NCI-H69 (cell line): Measurements from ENCODE around the gene BCL2L12.

Experiments used
- DNase-seq: peaks from one replicate; lab custom pipeline; 2025; lab: John Stamatoyannopoulos, UW

BCL2L12 gene

DNA sequence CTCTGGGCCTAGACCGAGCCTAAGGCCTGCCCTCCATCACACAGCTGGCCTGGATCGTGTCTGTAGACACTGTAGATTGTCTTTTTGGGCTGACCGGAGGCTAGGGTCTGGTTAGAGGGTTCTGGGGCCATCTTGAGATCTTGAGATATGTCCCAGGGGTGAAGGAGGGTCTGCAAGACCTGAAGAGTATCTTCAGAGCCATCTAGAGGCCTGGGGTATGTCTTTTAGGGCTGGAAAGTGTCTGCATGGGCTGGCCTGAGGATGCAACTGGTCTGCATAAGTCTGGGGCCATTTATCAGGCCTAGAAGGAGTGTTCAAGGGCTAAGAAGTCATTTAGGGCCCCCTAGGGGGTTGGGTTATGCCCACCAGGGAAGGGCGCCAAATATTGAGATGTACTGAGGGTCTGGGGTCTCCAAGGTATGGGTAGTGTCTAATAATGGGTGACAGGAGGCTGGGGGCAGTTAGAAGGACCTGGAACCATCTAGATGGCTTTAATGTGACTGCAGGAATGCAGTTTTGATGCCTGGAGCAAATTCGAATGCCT, 23.2 kb upstream of the BCL2L12 start:
- DNase-seq: peak; percentile 35

DNA sequence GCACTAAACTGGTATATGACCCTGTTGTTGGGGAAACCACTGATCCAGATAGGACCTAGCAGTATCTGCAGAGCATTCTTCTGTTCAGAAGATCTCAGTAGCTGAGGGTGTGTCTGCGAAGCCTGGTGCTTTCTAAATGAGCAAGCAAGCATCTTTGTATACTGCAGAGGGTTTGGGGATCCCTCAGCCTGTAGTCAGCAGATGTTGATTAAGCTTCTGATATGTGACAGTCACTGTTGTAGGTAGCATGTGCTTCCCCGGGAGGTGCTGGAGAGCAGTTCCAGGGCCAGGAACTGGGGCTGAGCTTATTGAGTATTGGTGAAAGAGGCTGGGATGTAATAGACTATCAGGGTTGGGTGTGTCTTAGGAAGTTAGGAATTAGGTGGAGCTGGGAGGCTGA, 22.3 kb upstream of the BCL2L12 start:
- no peak for DNase-seq

DNA sequence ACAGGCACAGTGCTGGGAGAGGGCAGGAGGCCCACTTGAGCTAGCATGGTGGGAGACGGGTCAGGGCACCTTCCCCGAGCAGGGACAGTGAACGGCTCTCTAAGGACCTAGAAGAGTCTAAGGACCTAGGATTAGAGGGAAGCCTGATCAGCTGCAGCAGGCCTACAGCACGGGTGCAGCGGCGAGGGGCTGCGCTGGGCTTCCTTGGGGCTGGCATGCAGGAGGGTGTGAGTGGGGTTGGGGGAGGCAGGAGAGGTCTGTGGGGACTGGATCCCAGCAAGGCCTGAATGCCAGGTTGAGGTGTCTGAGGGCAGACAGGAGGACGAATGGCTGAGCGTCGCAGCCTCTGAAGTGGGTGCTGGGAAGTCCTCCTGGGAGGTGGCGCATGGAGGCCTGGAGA, 20.1 kb upstream of the BCL2L12 start:
- DNase-seq: no peak

DNA sequence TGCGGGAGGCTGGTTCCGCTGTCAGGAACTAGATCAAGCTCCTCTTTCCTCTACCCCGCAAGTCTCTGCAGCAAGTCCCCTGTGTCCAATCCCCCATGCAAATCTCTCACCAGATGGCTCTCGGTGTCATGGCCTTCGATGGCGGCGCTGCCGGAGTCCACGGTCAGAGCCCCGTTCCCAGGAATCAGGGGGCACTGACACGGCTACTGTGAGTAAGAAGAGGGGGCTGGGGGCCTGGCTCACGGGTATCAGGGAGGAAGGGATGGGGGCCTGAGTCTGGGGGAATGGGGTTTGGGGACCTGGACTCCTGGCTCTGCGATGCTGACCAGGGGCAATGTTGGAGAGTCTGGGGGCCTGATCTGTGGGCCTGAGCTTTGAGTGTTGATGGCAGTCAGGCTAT, 19.7 kb upstream of the BCL2L12 start:
- no peak for DNase-seq

DNA sequence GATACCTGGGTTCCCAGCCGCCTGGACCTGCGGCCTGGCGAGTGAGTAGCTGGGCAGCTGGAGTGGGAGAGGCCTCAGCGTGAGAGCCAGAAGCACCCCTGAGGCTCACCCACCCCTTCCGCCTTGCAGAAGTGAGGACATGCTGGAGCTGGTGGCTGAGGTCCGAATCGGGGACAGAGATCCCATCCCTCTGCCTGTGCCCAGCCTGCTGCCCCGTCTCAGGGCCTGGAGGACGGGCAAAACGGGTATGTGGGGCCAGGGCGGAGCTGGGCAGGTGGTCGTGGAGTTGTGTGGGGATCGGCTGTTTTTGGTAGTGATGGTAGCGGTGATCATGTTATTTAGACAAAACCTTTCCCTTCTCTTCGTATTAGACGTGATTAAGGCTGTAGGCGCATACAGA, 19.1 kb upstream of the BCL2L12 start:
- DNase-seq: no peak

DNA sequence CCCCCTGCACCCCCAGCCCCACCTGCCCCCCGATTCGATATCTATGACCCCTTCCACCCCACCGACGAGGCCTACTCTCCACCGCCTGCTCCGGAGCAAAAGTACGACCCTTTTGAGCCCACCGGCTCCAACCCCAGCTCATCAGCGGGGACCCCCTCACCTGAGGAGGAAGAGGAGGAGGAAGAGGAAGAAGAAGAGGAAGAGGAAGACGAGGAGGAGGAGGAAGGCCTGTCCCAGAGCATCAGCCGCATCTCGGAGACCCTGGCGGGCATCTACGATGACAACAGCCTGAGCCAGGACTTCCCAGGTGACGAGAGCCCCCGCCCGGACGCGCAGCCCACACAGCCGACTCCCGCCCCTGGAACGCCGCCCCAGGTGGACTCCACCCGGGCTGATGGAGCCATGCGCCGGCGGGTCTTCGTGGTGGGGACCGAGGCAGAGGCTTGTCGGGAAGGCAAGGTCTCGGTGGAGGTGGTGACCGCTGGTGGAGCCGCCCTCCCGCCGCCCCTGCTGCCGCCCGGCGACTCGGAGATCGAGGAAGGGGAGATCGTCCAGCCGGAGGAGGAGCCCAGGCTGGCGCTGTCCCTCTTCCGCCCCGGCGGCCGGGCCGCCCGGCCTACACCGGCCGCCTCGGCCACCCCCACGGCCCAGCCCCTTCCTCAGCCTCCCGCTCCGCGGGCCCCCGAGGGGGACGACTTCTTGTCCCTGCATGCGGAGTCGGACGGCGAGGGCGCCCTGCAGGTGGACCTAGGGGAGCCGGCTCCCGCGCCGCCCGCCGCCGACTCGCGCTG, 14.5 kb upstream of the BCL2L12 start:
- no peak for DNase-seq

DNA sequence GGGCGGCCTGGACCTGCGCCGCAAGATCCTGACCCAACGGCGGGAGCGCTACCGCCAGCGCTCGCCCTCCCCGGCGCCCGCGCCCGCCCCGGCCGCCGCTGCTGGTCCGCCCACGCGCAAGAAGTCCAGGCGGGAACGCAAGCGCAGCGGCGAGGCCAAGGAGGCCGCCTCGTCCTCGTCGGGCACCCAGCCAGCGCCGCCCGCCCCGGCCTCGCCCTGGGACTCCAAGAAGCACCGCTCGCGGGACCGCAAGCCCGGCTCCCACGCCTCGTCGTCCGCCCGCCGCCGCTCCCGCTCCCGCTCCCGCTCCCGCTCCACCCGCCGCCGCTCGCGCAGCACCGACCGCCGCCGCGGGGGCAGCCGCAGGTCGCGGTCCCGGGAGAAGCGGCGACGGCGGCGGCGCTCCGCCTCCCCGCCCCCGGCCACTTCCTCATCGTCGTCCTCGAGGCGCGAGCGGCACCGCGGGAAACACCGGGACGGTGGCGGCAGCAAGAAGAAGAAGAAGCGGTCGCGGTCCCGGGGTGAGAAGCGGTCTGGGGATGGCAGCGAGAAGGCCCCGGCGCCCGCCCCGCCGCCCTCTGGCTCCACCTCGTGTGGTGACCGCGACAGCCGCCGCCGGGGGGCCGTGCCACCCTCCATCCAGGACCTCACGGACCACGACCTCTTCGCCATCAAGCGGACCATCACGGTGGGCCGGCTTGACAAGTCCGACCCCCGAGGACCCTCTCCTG, 13.7 kb upstream of the BCL2L12 start:
- DNase-seq: no peak

DNA sequence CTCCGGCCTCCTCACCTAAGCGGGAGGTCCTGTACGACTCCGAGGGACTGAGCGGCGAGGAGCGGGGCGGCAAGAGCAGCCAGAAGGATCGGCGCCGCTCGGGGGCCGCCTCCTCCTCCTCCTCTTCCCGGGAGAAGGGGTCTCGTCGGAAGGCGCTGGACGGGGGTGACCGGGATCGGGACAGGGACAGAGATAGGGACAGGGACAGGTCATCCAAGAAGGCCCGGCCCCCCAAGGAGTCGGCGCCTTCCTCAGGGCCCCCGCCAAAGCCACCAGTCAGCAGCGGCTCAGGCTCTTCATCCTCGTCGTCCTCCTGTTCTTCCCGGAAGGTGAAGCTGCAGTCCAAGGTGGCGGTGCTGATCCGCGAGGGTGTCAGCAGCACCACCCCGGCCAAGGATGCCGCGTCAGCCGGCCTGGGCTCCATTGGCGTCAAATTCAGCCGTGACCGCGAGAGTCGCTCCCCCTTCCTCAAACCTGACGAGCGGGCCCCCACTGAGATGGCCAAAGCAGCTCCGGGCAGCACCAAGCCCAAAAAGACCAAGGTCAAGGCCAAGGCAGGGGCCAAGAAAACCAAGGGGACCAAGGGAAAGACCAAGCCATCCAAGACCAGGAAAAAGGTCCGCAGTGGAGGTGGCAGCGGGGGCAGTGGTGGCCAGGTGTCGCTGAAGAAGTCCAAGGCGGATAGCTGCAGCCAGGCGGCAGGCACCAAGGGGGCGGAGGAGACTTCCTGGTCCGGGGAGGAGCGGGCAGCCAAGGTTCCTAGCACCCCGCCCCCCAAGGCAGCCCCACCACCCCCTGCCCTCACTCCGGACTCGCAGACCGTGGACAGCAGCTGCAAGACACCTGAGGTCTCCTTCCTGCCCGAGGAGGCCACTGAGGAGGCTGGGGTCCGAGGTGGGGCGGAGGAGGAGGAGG, 12.9 kb upstream of the BCL2L12 start:
- no peak for DNase-seq

DNA sequence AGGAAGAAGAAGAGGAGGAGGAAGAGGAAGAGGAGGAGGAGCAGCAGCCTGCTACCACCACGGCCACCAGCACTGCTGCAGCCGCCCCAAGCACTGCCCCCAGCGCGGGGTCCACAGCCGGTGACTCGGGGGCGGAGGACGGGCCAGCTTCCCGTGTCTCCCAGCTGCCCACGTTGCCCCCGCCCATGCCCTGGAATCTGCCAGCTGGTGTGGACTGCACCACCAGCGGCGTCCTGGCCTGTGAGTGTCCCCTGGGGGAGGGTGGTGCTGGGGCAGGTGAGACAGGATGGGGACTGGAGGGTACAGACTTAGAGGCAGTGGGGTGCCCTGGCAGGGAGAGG, 12.3 kb upstream of the BCL2L12 start:
- no peak for DNase-seq

DNA sequence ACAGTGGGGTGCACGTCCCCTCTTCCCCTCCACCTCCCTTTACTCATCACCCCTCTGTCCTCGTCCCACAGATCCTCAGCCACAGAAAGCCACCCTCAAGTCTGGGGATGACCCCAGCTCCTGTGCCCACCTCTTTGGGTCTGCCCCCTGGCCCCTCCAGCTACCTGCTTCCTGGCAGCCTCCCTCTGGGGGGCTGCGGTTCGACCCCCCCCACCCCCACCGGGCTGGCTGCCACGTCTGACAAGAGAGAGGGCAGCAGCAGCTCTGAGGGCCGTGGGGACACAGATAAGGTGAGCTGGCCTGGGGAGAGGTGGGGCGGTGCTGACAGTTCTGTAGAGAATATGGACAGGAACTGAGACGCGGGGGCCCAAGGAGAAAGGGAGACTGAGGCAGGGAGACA, 11.2 kb upstream of the BCL2L12 start:
- DNase-seq: no peak

DNA sequence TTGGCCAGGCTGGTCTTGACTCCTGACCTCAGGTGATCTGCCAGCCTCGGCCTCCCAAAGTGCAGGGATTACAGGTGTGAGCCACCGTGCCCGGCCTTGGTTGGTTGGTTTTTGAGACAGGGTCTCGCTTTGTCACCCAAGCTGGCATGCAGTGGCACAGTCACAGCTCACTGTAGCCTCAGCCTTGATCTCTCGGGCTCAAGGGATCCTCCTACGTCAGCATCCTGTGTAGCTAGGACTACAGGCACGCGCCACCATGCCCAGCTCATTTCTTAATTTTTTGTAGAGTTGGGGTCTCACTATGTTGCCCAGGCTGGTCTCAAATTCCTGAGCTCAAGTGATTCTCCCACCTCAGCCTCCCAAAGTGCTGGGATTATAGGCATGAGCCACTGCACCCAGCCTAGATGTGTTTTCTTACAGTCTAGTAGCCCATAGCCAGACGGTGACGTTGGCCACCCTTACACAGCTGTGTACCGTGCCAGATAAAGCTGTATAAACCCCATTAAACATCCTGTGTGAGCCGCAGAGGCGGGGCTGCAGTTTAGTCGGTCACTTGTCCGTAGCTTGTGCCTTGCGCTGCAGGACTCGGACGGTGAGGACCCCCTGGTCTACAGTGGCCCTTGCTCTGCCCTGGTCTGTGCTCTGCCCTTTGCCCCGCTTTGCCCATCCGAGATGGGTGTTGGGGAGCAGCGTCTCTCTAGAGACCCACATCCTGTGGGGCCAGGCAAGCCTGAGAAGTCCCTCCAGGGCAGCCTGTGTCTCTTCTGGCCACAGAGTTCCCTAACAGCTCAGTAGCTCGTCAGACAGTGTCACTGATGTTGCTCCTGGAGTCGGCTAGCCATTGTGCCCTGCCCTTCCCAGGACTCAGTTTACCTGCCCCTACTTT, 9.9 kb upstream of the BCL2L12 start:
- DNase-seq: no peak

DNA sequence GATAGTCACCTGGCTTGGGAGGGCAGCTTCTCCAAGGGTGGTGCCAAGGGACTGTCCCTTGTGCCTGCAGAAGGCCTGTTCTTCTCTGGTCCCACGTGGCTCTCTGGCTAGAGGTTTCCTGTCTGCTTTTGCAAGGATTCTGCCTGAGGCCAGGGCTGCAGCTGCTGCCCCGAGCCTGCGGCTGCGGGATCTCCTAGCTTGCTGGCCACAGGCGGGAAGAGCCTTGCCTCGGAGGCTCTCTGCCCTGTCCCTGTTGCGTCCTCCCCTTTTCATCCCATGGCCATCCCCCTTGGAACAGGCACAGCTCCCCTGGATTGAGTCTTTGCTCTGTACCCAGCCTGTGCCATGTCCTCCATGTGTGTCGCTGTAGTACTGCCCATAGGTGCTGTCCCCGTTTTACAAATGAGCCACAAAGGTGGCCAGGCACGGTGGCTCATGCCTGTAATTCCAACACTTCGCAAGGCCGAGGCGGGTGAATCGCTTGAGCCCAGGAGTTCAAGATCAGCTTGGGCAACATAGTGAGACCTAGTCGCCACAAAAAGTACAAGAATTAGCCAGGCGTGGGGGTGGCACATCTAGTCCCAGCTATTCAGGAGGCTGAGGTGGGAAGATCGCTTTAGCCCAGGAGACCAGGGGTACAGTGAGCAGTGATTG, 9.2 kb upstream of the BCL2L12 start:
- DNase-seq: no peak

DNA sequence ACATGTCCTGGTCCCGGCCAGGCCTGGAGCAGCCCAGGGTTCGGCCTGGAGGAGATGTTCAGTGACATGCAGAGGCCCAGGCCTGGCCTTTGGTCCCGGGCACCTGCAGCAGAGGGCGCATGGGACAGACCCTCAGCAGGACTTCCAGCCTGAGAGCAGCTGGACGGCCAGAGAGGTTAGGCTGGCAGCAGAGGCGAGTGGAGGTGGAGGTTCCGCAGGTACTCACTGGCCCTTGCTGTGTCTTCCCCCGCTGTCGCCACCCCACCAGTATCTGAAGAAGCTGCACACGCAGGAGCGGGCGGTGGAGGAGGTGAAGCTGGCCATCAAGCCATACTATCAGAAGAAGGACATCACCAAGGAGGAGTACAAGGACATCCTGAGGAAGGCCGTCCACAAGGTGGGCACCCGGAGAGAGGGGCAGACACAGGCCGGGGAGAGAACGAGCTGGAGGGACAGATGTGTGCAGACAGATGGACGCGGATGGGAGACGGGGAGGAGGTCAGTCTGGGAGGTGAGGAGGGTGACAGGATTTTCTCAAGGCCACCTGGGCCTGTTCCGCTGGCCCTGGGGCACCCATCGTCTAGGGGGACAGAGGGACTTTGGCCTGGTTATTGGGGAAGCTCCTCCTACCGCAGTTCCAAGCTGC, 8.1 kb upstream of the BCL2L12 start:
- no peak for DNase-seq

DNA sequence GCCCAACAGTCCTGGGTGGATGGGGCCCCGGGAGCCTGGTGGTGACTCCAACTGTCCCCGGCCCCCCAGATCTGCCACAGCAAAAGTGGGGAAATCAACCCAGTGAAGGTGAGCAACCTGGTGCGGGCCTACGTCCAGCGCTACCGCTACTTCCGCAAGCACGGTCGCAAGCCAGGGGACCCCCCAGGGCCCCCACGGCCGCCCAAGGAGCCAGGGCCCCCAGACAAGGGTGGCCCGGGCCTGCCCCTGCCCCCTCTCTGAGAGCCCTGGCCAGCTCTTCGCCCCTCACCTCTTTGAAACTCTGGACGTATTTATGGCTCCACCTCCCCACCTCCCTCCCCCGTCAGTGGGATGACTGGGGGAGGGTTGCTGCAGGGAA, 7.6 kb upstream of the BCL2L12 start:
- DNase-seq: no peak

DNA sequence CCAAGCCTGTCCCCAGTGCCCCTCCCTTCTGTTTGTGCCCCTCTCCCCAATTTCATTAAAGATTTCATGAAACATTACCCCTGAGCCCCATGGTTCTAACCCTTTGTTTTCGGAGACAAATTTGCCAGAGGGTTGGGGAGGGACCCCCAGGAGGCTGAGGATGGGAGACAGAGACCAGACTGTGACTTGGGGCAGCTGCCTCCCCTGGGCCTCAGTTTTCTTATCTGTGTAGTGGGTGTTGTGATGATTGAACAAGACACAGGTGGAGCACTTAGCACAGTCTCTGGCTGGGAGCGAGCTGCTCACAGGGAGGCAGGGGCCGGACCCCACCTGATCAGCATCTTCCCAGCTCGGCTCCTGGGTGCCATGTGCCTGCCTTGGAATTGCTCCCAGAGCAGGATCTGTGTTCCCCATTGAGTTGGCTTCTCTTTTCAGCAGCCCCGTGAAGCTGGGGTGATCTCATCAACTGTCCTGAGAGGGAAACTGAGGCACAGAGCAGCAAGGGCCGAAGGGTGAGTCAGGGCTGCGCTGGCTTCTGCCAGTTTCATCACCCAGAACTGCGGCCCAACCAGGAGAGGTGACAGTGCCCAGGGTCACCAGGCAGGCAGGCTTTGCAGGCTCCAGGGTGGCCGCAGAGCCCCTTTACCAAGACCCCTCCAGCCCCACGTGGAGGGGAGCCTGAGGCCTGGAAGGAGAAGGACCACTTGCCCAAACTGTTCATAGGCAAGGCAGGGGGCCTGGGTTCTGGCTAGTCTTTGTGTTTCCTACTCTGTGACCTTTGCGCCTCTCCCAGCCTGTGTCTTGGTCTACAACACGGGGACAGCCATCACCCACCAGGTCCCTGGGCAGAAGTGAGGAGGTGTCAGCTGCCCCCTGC, 6.9 kb upstream of the BCL2L12 start:
- no peak for DNase-seq

DNA sequence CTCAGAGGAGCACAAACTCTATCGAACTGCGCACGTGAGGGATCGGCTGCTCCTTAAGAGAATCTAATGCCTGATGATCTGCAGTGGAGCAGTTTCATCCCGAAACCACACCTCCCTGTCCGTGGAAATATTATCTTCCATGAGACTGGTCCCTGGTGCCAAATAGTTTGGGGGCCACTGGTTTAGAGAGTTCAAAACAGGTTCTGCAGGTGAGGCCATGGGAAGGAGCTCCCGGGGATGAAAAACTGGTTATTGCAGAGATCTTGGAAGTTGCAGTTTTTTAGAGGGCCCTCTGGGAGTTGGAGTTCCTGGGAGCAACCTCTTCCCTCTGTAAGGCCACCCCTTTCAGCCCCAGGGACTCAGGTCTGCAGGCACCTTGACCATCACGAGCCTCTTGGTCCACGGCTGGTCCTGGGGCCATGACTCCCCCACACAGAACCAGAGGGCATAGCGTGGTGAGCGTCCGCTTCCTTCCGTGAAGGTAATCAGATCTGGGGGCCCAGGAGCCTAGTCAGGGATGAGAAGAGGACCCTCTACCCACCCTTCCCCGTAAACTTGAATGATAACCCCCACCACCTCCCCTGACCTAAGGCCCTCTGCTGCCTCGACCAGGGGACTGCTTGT, 5.3 kb upstream of the BCL2L12 start:
- DNase-seq: no peak

DNA sequence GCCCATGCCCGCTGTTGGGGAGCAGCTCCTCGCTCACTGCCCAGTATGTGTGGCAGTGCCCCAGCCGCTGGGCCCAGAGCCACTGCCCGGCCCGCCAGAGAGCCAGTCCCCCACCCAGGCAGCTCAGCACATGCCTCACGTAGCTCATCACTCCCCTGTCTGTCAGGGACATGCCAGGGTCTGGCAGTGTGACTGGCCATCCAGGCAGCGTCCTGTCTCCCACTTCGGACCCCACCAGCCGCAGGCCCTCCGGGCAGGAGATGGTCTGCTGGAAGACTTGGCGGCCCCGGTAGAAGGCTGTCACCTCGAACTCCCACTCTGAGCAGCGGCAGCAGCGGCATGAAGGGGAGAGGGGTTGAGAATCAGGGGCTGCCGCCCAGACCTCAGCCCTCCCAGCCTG, 3.7 kb upstream of the BCL2L12 start:
- no peak for DNase-seq

DNA sequence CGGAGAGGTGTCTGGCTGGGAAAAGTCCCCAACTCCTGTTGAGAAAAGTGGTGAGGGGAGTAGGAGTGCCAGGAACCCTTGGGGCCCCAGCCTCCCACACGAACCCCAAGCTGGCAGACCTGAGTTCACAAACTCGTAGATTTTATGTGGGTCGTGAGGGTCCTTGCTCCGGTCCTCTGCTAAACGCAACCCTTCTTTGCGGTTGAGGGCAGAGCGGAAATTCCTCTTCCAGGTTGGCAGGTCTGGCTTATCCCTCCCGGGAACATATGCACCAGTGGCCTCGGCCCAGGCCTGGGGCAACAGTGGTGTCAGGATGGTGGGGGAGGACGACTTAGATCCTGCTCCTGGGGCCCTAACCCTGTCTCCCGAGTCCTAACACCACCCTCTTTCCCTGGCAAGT, 2.5 kb upstream of the BCL2L12 start:
- DNase-seq: no peak
